Suprapubic skin (tissue), 3 donors: ENCODE data around the gene ZNF778.

ENCODE experiments used
- CTCF ChIP-seq, 2 donors: fragments of 200-600 bp in 1 of 2; fragments of 450-650 bp in 1 of 2; sonication (generic) in 1 of 2; IDR thresholded peaks; one replicate each; pipeline ENCODE4 v1.5.1; 2016 to 2019; ENCODE audit warnings: antibody characterized with exemption in 2 of 2, mild to moderate bottlenecking in 1 of 2, moderate library complexity in 1 of 2
- EP300 ChIP-seq: sonication (generic); formaldehyde crosslinking; IDR thresholded peaks from one replicate; pipeline ENCODE4 v1.6.1; 2017; ENCODE audit warnings: antibody characterized with exemption
- POLR2A ChIP-seq, 2 donors: fragments of 450-650 bp; IDR thresholded peaks; one replicate each; pipeline ENCODE4 v1.6.1; 2017; ENCODE audit warnings: antibody characterized with exemption in 2 of 2, mild to moderate bottlenecking in 2 of 2, moderate library complexity in 2 of 2

- TF ChIP-seq CTCF (IDR thresholded peaks at IDR 0.05) (no peak), POLR2A (IDR thresholded peaks at IDR 0.05) (no peak), EP300 (no peak)
Observed at GRCh38 chr16:89279666-89280481, 62.4 kb downstream of the ZNF778 start.
